Measurements from ENCODE around the gene POC1A. TPM values are rescaled to one million over a fixed set of nuclear protein-coding genes. Genes with fewer than 3 reads are reported as not detected.
"Not testable (repeated sequence)": the region's sequence is repeated elsewhere in the genome, so short reads cannot be mapped to it uniquely, and the experiment has no call there.

POC1A gene
- total RNA-seq, 1 donor from 2014 or later, result 9.4 TPM

DNA sequence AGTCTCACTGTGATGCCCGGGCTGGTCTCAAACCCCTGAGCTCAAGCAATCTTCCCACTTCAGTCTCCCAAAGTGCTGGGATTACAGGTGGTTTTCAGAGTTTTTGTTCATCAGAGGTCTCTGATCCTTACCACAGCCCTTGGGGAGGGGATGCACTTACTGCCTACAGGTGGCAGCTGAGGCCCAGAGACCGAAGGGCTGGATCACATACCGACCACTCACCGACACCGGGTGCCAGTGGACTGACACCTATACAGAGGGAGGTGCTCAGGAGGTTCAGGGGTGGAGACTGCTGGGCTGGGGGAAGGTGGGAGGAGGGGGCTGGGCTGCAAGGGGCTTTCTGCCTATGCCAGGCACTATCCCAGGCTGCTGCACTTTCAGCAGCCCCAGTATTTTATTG lies 117.4 kb downstream of the POC1A start:
- no peak for DNase-seq (ENCODE audit: low spot score in 2 of 2, unreplicated experiment in 2 of 2)
- Mint-ChIP-seq H3K9me3 (no peaks in the 10 kb centered on the region), H3K36me3 (no peaks in the 10 kb centered on the region), H3K4me1 (peaks cover 15% of the 10 kb centered on the region), H3K27me3 (ENCODE audit: low read depth) (no peaks in the 10 kb centered on the region), H3K27ac (no peak overlapping the region), H3K4me3 (no peak overlapping the region)
- TF ChIP-seq, protein P1, sequence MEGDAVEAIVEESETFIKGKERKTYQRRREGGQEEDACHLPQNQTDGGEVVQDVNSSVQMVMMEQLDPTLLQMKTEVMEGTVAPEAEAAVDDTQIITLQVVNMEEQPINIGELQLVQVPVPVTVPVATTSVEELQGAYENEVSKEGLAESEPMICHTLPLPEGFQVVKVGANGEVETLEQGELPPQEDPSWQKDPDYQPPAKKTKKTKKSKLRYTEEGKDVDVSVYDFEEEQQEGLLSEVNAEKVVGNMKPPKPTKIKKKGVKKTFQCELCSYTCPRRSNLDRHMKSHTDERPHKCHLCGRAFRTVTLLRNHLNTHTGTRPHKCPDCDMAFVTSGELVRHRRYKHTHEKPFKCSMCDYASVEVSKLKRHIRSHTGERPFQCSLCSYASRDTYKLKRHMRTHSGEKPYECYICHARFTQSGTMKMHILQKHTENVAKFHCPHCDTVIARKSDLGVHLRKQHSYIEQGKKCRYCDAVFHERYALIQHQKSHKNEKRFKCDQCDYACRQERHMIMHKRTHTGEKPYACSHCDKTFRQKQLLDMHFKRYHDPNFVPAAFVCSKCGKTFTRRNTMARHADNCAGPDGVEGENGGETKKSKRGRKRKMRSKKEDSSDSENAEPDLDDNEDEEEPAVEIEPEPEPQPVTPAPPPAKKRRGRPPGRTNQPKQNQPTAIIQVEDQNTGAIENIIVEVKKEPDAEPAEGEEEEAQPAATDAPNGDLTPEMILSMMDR (IDR thresholded peaks at IDR 0.05; ENCODE audit: unreplicated experiment), result no peak

GRCh38 chr3:52036222-52036694 lies 118.0 kb downstream of the POC1A start:
- peaks cover 14% of the 10 kb centered on the region for H3K4me1 Mint-ChIP-seq
- TF ChIP-seq, protein P1 (IDR thresholded peaks at IDR 0.05; ENCODE audit: unreplicated experiment), result no peak
- H3K27me3 Mint-ChIP-seq (ENCODE audit: low read depth), result no peaks in the 10 kb centered on the region
- H3K4me3 Mint-ChIP-seq, result no peak overlapping the region
- no peak overlapping the region for H3K27ac Mint-ChIP-seq
- no peaks in the 10 kb centered on the region for H3K36me3 Mint-ChIP-seq
- no peaks in the 10 kb centered on the region for H3K9me3 Mint-ChIP-seq
- DNase-seq (ENCODE audit: low spot score in 2 of 2, unreplicated experiment in 2 of 2), result no peak

DNA sequence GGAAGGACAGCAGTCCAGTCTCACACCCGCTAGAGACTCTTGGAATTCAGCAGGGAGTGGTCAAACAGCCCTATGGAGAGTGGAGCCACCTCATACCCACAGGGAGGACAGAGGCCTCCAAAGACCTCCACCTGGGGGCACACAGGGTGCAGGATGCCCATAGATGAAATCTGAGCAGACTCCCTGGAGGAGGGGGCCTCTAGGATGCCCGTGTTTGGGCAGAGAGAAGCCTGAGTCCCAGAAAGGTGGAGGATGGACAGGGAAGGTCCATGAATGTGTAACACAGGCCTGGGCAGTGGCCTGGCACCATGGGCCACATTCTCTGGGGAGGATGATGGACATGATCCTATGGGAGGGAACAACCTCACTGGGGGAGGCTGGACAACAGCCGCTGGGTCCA lies 119.6 kb downstream of the POC1A start:
- Mint-ChIP-seq H3K9me3 (no peaks in the 10 kb centered on the region), H3K27ac (no peak overlapping the region), H3K4me1 (peaks cover 16% of the 10 kb centered on the region), H3K4me3 (no peak overlapping the region), H3K36me3 (no peaks in the 10 kb centered on the region), H3K27me3 (ENCODE audit: low read depth) (no peaks in the 10 kb centered on the region)
- no peak for DNase-seq (ENCODE audit: low spot score in 2 of 2, unreplicated experiment in 2 of 2)
- TF ChIP-seq, protein P1 (IDR thresholded peaks at IDR 0.05; ENCODE audit: unreplicated experiment), result no peak

GRCh38 chr3:52034212-52034611 lies 120.0 kb downstream of the POC1A start:
- H3K27ac Mint-ChIP-seq, result no peak overlapping the region
- no peak overlapping the region for H3K4me3 Mint-ChIP-seq
- no peaks in the 10 kb centered on the region for H3K27me3 Mint-ChIP-seq (ENCODE audit: low read depth)
- no peaks in the 10 kb centered on the region for H3K9me3 Mint-ChIP-seq
- no peak for DNase-seq (ENCODE audit: low spot score in 2 of 2, unreplicated experiment in 2 of 2)
- H3K36me3 Mint-ChIP-seq, result no peaks in the 10 kb centered on the region
- TF ChIP-seq, protein P1 (IDR thresholded peaks at IDR 0.05; ENCODE audit: unreplicated experiment), result no peak
- peaks cover 16% of the 10 kb centered on the region for H3K4me1 Mint-ChIP-seq

DNA sequence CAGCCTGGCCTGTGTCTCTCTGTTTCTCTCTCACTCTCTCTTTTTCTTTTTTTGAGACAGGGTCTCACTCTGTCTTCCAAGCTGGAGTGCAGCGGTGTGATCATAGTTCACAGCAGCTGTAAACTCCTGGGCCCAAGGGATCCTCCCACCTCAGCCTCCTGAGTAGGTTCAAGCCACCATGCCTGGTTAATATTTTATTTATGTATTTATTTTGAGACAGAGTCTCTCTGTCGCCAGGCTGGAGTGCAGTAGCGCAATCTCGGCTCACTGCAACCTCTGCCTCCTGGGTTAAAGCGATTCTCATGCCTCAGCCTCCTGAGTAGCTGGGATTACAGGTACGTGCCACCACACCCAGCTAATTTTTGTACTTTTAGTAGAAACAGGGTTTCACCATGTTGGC lies 120.5 kb downstream of the POC1A start:
- not testable (repeated sequence) for H3K9me3 Mint-ChIP-seq; DNase-seq (ENCODE audit: low spot score in 2 of 2, unreplicated experiment in 2 of 2); H3K27ac Mint-ChIP-seq; H3K4me3 Mint-ChIP-seq; H3K36me3 Mint-ChIP-seq; H3K27me3 Mint-ChIP-seq (ENCODE audit: low read depth)
- H3K4me1 Mint-ChIP-seq, result peaks cover 19% of the 10 kb centered on the region

DNA sequence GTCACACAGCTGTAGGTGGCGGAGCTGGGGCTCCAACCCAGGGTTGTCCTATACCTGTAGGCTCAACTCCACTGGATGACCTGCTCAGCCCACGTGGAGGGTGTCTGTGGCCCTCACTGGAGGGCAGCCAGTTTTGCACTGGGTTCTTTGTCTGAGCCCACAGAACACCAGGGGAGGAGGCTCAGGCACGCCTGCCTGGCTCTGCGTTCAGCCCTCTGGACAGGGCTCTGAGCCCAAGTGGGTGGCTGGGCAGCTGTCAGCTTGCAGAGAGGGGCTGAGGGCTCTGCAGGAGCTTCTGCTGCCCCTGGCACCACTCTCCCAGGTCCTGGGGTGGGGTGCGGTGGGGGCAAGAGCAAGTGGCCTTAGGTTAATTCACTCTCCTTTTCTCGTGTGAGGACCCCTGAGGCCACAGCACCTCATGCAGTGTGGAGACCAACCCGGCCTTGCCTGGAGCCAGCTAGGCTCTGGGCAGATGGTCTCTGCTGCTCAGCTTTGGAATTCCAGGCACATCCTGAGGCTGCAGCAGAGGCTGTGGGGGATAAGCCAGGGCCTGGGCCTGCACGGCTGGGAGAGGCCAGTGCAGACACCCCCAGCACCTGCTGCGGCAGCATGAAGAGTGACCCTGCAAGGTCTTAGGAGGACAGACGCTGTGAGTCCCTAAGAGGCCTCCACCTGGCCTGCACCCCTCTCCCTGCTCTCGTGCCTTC lies 121.4 kb downstream of the POC1A start:
- Mint-ChIP-seq H3K27ac (no peak overlapping the region), H3K27me3 (ENCODE audit: low read depth) (no peaks in the 10 kb centered on the region), H3K4me1 (peaks cover 19% of the 10 kb centered on the region), H3K9me3 (no peaks in the 10 kb centered on the region), H3K36me3 (no peaks in the 10 kb centered on the region), H3K4me3 (no peak overlapping the region)
- TF ChIP-seq, protein P1 (IDR thresholded peaks at IDR 0.05; ENCODE audit: unreplicated experiment), result no peak
- no peak for DNase-seq (ENCODE audit: low spot score in 2 of 2, unreplicated experiment in 2 of 2)

All from mesothelial cell of epicardium (in vitro differentiated cells).